Hepatocyte (in vitro differentiated cells): ENCODE data around the gene PEX7. TPM values are rescaled to one million over a fixed set of nuclear protein-coding genes. Genes with fewer than 3 reads are reported as not detected.
A peak's percentile ranks its signal among the peaks of the same experiment; 100 is the strongest.

Experiments used
- DNase-seq: peaks from one replicate; pipeline ENCODE4 v3.0.0-alpha.2; 2016; ENCODE audit warnings: low spot score
- H2AFZ ChIP-seq: fragments of 200-600 bp; sonication (generic); 2 replicates; pipeline ENCODE4 v1.6.0; 2016; ENCODE audit warnings: antibody characterized with exemption, mild to moderate bottlenecking
- H3K27ac ChIP-seq: fragments of 200-600 bp; sonication (generic); 2 replicates; pipeline ENCODE4 v1.5.1; 2016; ENCODE audit warnings: mild to moderate bottlenecking
- H3K27me3 ChIP-seq: fragments of 200-600 bp; sonication (generic); 2 replicates; pipeline ENCODE4 v1.6.1; 2016
- H3K36me3 ChIP-seq: fragments of 200-600 bp; sonication (generic); replicated peaks from 2 replicates; pipeline ENCODE4 v1.5.1; 2016; ENCODE audit warnings: low read depth; ENCODE audit not compliant: insufficient read depth
- H3K4me1 ChIP-seq: fragments of 200-600 bp; sonication (generic); 2 replicates; pipeline ENCODE4 v1.5.1; 2016; ENCODE audit warnings: mild to moderate bottlenecking, moderate library complexity; ENCODE audit not compliant: insufficient read depth
- H3K4me2 ChIP-seq: fragments of 200-600 bp; sonication (generic); 2 replicates; pipeline ENCODE4 v1.6.0; 2016
- H3K4me3 ChIP-seq: fragments of 200-600 bp; sonication (generic); 2 replicates; pipeline ENCODE4 v1.5.1; 2016; ENCODE audit warnings: mild to moderate bottlenecking
- H3K79me2 ChIP-seq: fragments of 200-600 bp; sonication (generic); 2 replicates; pipeline ENCODE4 v1.6.0; 2017; ENCODE audit warnings: mild to moderate bottlenecking
- H3K9me2 ChIP-seq: fragments of 200-600 bp; sonication (generic); replicated peaks from 2 replicates; pipeline ENCODE4 v1.6.0; 2017; ENCODE audit warnings: mild to moderate bottlenecking; ENCODE audit not compliant: insufficient read depth
- H3K9me3 ChIP-seq: fragments of 200-600 bp; sonication (generic); 2 replicates; pipeline ENCODE4 v1.5.1; 2016; ENCODE audit warnings: low read depth, mild to moderate bottlenecking
- H4K20me1 ChIP-seq: fragments of 200-600 bp; sonication (generic); 2 replicates; pipeline ENCODE4 v1.6.0; 2016; ENCODE audit warnings: mild to moderate bottlenecking; ENCODE audit not compliant: insufficient read depth, poor library complexity, severe bottlenecking
- CTCF ChIP-seq: fragments of 200-600 bp; sonication (generic); IDR thresholded peaks from 2 replicates; pipeline ENCODE4 v1.5.1; 2016; ENCODE audit warnings: antibody characterized with exemption, mild to moderate bottlenecking; ENCODE audit not compliant: poor library complexity
- EZH2 ChIP-seq: fragments of 200-600 bp; sonication (generic); IDR thresholded peaks from 2 replicates; pipeline ENCODE4 v1.6.1; 2016; ENCODE audit warnings: antibody characterized with exemption, mild to moderate bottlenecking, borderline replicate concordance
- EZH2phosphoT487 ChIP-seq: fragments of 200-600 bp; sonication (generic); IDR thresholded peaks from one replicate; pipeline ENCODE4 v1.6.1; 2018; ENCODE audit warnings: antibody characterized with exemption, mild to moderate bottlenecking, low read depth, moderate library complexity; ENCODE audit not compliant: unreplicated experiment, severe bottlenecking
- WGBS: methylation state at CpG from one replicate; pipeline ENCODE4 v1.1.6; 2016; ENCODE audit warnings: low lambda C conversion rate; ENCODE audit errors: missing lambda C conversion rate; 5-methylcytosine and 5-hydroxymethylcytosine counted together
- polyA plus RNA-seq: library from polyadenylated mRNA; unstranded; fragments of >200 nt; fragmentation: Nextera tagmentation; extraction: Ambion mirVana; gene quantifications from 2 replicates; pipeline ENCODE4 v1.2.1, GENCODE V29; 2016
- total RNA-seq: library from RNA; depleted of rRNA; stranded (reverse); fragments of >200 nt; gene quantifications from 2 replicates; pipeline ENCODE4 v1.2.3, GENCODE V29; 2014

The PEX7 gene
- total and polyA plus RNA-seq, 2 experiments from 2014 or later, result 9.6 to 15.6 TPM

GRCh38 chr6:136914947-136915346 lies 92.6 kb downstream of the PEX7 start:
- no peak for DNase-seq
- Histone ChIP-seq H3K4me1 (no peaks in the 10 kb centered on the region), H3K27ac (no peak overlapping the region), H3K36me3 (no peaks in the 10 kb centered on the region), H3K9me3 (no peaks in the 10 kb centered on the region), H3K9me2 (no peaks in the 10 kb centered on the region), H3K4me3 (no peak overlapping the region), H3K27me3 (peaks cover 14% of the 10 kb centered on the region), H2AFZ (no peak overlapping the region), H4K20me1 (no peaks in the 10 kb centered on the region), H3K4me2 (no peak overlapping the region), H3K79me2 (no peaks in the 10 kb centered on the region)
- no peak for TF ChIP-seq EZH2
- no peak for TF ChIP-seq CTCF
- TF ChIP-seq EZH2phosphoT487, result no peak
- WGBS, result 100% methylated on average over 1 of the region's 1 CpG

- Histone ChIP-seq H3K79me2 (no peaks in the 10 kb centered on the region), H3K4me2 (no peak overlapping the region), H3K36me3 (no peaks in the 10 kb centered on the region), H4K20me1 (no peaks in the 10 kb centered on the region), H3K9me3 (no peaks in the 10 kb centered on the region), H3K4me3 (no peak overlapping the region), H3K9me2 (no peaks in the 10 kb centered on the region), H3K27ac (no peak overlapping the region), H3K4me1 (peaks cover 14% of the 10 kb centered on the region), H3K27me3 (peaks cover 52% of the 10 kb centered on the region), H2AFZ (no peak overlapping the region)
- WGBS, result 90% methylated on average over 3 of the region's 3 CpGs
- DNase-seq, result no peak
- TF ChIP-seq EZH2phosphoT487, result no peak
- no peak for TF ChIP-seq CTCF
- TF ChIP-seq EZH2, result no peak
These were observed 96.3 kb downstream of the PEX7 start for GRCh38 chr6:136918706-136919105.

GRCh38 chr6:136920216-136920615 lies 97.8 kb downstream of the PEX7 start:
- Histone ChIP-seq H3K79me2 (no peaks in the 10 kb centered on the region), H3K4me2 (peak overlapping the region; percentile 100), H3K4me3 (no peak overlapping the region), H3K4me1 (peaks cover 14% of the 10 kb centered on the region), H3K9me2 (no peaks in the 10 kb centered on the region), H3K27me3 (peaks cover 66% of the 10 kb centered on the region), H3K27ac (no peak overlapping the region), H3K36me3 (no peaks in the 10 kb centered on the region), H3K9me3 (no peaks in the 10 kb centered on the region), H4K20me1 (no peaks in the 10 kb centered on the region), H2AFZ (no peak overlapping the region)
- 60% methylated on average over 6 of the region's 6 CpGs for WGBS
- no peak for TF ChIP-seq EZH2phosphoT487
- no peak for TF ChIP-seq CTCF
- no peak for TF ChIP-seq EZH2
- no peak for DNase-seq

GRCh38 chr6:136920671-136921380 lies 98.4 kb downstream of the PEX7 start:
- Histone ChIP-seq H3K4me3 (peak overlapping the region; percentile 51), H3K4me1 (peaks cover 14% of the 10 kb centered on the region), H3K27me3 (peaks cover 66% of the 10 kb centered on the region), H3K9me3 (no peaks in the 10 kb centered on the region), H4K20me1 (no peaks in the 10 kb centered on the region), H3K9me2 (no peaks in the 10 kb centered on the region), H2AFZ (peak overlapping the region; percentile 84), H3K4me2 (peak overlapping the region; percentile 100), H3K27ac (no peak overlapping the region), H3K79me2 (no peaks in the 10 kb centered on the region), H3K36me3 (no peaks in the 10 kb centered on the region)
- peak; percentile 12 for DNase-seq
- TF ChIP-seq EZH2phosphoT487 (no peak), CTCF (no peak), EZH2 (no peak)
- 7% methylated on average over 34 of the region's 37 CpGs for WGBS
